Colonic mucosa (tissue), 4 donors: Measurements from ENCODE around the gene C2CD4A. TPM values are rescaled to one million over a fixed set of nuclear protein-coding genes. Genes with fewer than 3 reads are reported as not detected.

Experiments
- DNase-seq: peaks from one replicate; pipeline ENCODE4 v3.0.0-alpha.2; 2020
- H3K27ac ChIP-seq: fragments of 200-600 bp; one replicate; pipeline ENCODE4 v1.8.0; 2021
- H3K27me3 ChIP-seq: fragments of 200-600 bp; one replicate; pipeline ENCODE4 v1.8.0; 2021
- H3K36me3 ChIP-seq: fragments of 200-600 bp; one replicate; pipeline ENCODE4 v1.8.0; 2021
- H3K4me1 ChIP-seq: fragments of 200-600 bp; one replicate; pipeline ENCODE4 v1.8.0; 2021; ENCODE audit warnings: mild to moderate bottlenecking
- H3K4me3 ChIP-seq: fragments of 200-600 bp; one replicate; pipeline ENCODE4 v1.8.0; 2021
- H3K9ac ChIP-seq, 2 donors: one replicate each; pipeline ENCODE4 v1.7.0; 2013; ENCODE audit warnings: control low read depth in 2 of 2, low read depth in 2 of 2, low read length in 2 of 2
- H3K9me3 ChIP-seq: fragments of 200-600 bp; one replicate; pipeline ENCODE4 v1.8.0; 2021
- CTCF ChIP-seq: fragments of 200-600 bp; IDR thresholded peaks from one replicate; pipeline ENCODE4 v1.8.0; 2022; ENCODE audit warnings: antibody characterized with exemption, mild to moderate bottlenecking
- intact Hi-C: fragments of 100-400 bp; cut with DNase I; formaldehyde crosslinking; loops from one replicate; pipeline ENCODE4 v1.14.1; 2022
- total RNA-seq, 2 donors: library from RNA; stranded (reverse); fragmentation: NEBNext Ultra II Directional in 1 of 2; extraction: Animal tissue kit (Norgen Biotek cat#: 25700) in 1 of 2; gene quantifications; one replicate each; pipeline ENCODE4 v1.2.1, GENCODE V29; 2021
- donor health status: healthy.
- donor health status: DM: no; HTN: no; CAD: no.
- donor health status: DM: no; HTN: no; CAD: no.

Gene C2CD4A
- total RNA-seq: 1 to 10 TPM; 2.4 to 3.7 TPM

- H3K9me3 ChIP-seq: no peaks in the 10 kb centered on the region
- peak within 1 kb of the TSS; percentile 18 for H3K27ac ChIP-seq
- peak within 1 kb of the TSS; percentile 47 to 61 for H3K9ac ChIP-seq
- H3K4me3 ChIP-seq: peak within 1 kb of the TSS; percentile 62
- intact Hi-C loops: no loop called here
- no peaks in the 10 kb centered on the region for H3K27me3 ChIP-seq
- H3K36me3 ChIP-seq: no peaks in the 10 kb centered on the region
- H3K4me1 ChIP-seq: peaks cover 7% of the 10 kb centered on the region
- DNase-seq: peak; percentile 91
- TF ChIP-seq CTCF: no peak
These were observed at the start of gene C2CD4A for GRCh38 chr15:62066663-62067447. Gene C2CD4A, plus strand, starts transcription at chr15:62066977. Its CDS starts 637 bp downstream, at chr15:62067614.

- no peak overlapping the region for H3K27ac ChIP-seq
- intact Hi-C loops: no loop called here
- DNase-seq: no peak
- H3K27me3 ChIP-seq: no peaks in the 10 kb centered on the region
- no peaks in the 10 kb centered on the region for H3K4me1 ChIP-seq
- H3K36me3 ChIP-seq: no peaks in the 10 kb centered on the region
- TF ChIP-seq CTCF: no peak
- H3K9me3 ChIP-seq: no peaks in the 10 kb centered on the region
- H3K4me3 ChIP-seq: no peak overlapping the region
- H3K9ac ChIP-seq: no peak overlapping the region
These were observed 46.1 kb upstream of the C2CD4A start for GRCh38 chr15:62020576-62021160.

- Histone ChIP-seq H3K27ac (no peak overlapping the region), H3K4me3 (no peak overlapping the region), H3K27me3 (no peaks in the 10 kb centered on the region), H3K36me3 (no peaks in the 10 kb centered on the region), H3K9ac (no peak overlapping the region), H3K9me3 (no peaks in the 10 kb centered on the region), H3K4me1 (no peaks in the 10 kb centered on the region)
- DNase-seq: no peak
- intact Hi-C loops: no loop called here
- TF ChIP-seq CTCF: no peak
These were observed 44.7 kb upstream of the C2CD4A start for GRCh38 chr15:62021991-62022600.

GRCh38 chr15:62026487-62027262 is 40.1 kb upstream of the C2CD4A start:
- intact Hi-C loops: no loop called here
- Histone ChIP-seq H3K4me1 (no peaks in the 10 kb centered on the region), H3K36me3 (no peaks in the 10 kb centered on the region), H3K9ac (no peak overlapping the region), H3K9me3 (no peaks in the 10 kb centered on the region), H3K4me3 (no peak overlapping the region), H3K27me3 (no peaks in the 10 kb centered on the region), H3K27ac (no peak overlapping the region)
- DNase-seq: no peak
- TF ChIP-seq CTCF: no peak

- no peak overlapping the region for H3K4me3 ChIP-seq
- no peak for TF ChIP-seq CTCF
- no peaks in the 10 kb centered on the region for H3K36me3 ChIP-seq
- no peaks in the 10 kb centered on the region for H3K9me3 ChIP-seq
- H3K4me1 ChIP-seq: no peaks in the 10 kb centered on the region
- DNase-seq: no peak
- H3K9ac ChIP-seq: no peak overlapping the region
- intact Hi-C loops: no loop called here
- no peaks in the 10 kb centered on the region for H3K27me3 ChIP-seq
- H3K27ac ChIP-seq: no peak overlapping the region
These were observed 39.6 kb upstream of the C2CD4A start for GRCh38 chr15:62027263-62027565.
